Fibroblast of the aortic adventitia (primary cell): ENCODE results near the gene KLHL36. TPM values are rescaled to one million over a fixed set of nuclear protein-coding genes. Genes with fewer than 3 reads are reported as not detected.
A peak's percentile ranks its signal among the peaks of the same experiment; 100 is the strongest.

Experiments used
- DNase-seq: peaks from one replicate; pipeline ENCODE4 v3.0.0-alpha.2; 2010; ENCODE audit warnings: low read depth
- H3K4me3 ChIP-seq: 2 replicates; pipeline ENCODE4 v1.5.1; 2011; ENCODE audit warnings: low read depth, mild to moderate bottlenecking, control low read depth, low read length, moderate library complexity
- total RNA-seq: library from RNA; depleted of rRNA; stranded (reverse); fragments of >200 nt; gene quantifications from 2 replicates; pipeline ENCODE4 v1.2.3, GENCODE V29; 2012; ENCODE audit warnings: low replicate concordance
- TF ChIP-seq, protein P1 (sequence below): IDR thresholded peaks from 2 replicates; pipeline ENCODE4 v1.5.1; 2011; ENCODE audit warnings: mild to moderate bottlenecking, low read length, control low read depth, inconsistent platforms; ENCODE audit not compliant: insufficient read depth

Gene KLHL36
- total RNA-seq, 1 donor = 50.5 TPM

DNA sequence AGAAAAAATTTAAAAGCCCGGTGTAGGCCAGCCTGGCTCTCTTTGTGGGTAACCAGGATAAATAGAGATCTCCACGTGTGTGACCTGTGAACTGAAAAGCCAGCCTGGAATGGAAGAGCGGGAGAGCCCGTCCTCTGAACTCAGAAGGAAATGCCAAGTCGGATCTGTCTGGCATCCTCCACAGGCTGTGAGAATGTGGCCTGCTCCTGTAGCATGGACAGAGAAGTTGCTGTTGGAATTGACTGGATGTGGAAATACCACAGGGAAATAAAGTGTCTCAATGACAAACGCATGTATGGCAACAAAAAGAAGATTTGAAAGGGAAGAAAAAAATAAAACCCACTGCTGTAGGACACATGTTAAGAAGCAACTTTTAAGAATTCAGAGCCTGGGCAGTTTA, 6.7 kb downstream of the KLHL36 start:
- no peak for DNase-seq
- no peak overlapping the region for H3K4me3 ChIP-seq
- TF ChIP-seq, protein P1, sequence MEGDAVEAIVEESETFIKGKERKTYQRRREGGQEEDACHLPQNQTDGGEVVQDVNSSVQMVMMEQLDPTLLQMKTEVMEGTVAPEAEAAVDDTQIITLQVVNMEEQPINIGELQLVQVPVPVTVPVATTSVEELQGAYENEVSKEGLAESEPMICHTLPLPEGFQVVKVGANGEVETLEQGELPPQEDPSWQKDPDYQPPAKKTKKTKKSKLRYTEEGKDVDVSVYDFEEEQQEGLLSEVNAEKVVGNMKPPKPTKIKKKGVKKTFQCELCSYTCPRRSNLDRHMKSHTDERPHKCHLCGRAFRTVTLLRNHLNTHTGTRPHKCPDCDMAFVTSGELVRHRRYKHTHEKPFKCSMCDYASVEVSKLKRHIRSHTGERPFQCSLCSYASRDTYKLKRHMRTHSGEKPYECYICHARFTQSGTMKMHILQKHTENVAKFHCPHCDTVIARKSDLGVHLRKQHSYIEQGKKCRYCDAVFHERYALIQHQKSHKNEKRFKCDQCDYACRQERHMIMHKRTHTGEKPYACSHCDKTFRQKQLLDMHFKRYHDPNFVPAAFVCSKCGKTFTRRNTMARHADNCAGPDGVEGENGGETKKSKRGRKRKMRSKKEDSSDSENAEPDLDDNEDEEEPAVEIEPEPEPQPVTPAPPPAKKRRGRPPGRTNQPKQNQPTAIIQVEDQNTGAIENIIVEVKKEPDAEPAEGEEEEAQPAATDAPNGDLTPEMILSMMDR = no peak

DNA sequence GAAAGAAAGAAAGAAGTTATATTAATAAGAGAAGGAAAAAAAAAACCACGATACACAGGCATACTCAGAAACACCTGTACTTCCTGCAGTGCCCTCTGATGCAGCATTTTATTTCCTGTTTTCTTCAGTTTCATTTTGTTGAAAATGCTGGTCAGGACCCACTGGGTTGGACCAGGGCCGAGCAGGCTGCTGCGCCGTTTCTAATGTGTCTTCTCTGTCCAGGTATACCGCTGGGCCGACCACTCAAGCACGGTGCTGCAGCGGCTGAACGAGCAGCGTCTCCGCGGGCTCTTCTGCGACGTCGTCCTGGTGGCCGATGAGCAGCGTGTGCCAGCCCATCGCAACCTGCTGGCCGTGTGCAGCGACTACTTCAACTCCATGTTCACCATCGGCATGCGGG, 8.3 kb downstream of the KLHL36 start:
- TF ChIP-seq, protein P1 = no peak
- no peak for DNase-seq
- no peak overlapping the region for H3K4me3 ChIP-seq

DNA sequence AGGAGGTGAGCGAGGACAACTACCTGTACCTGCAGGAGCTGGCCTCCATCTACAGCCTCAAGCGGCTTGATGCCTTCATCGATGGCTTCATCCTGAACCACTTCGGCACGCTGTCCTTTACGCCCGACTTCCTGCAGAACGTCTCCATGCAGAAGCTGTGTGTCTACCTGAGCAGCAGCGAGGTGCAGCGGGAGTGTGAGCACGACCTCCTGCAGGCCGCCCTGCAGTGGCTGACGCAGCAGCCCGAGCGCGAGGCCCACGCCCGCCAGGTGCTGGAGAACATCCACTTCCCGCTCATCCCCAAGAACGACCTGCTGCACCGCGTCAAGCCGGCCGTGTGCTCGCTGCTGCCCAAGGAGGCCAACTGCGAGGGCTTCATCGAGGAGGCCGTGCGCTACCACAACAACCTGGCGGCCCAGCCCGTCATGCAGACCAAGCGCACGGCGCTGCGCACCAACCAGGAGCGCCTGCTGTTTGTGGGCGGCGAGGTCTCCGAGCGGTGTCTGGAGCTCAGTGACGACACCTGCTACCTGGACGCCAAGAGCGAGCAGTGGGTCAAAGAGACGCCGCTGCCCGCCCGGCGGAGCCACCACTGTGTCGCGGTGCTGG, 9.0 kb downstream of the KLHL36 start:
- TF ChIP-seq, protein P1 = no peak
- H3K4me3 ChIP-seq = no peak overlapping the region
- no peak for DNase-seq

DNA sequence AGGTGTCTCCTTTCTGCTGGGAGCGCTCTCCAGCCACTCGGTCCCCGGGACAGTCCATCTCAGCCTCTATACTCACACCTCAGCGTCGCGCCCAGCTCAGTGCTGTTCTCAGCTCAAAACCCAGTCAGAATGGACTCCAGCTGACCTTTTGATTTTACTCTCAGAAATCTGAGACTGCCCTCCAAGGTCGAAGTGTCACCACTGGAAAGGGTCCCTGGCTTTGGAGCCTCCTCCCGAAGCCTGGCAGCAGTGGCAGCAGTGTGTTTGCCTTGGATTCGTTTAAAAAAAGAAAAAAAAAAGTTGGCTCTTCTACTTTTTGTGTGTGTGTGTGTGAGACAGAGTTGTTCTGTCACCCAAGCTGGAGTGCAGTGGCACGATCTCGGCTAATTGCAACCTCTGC, 10.4 kb downstream of the KLHL36 start:
- DNase-seq = no peak
- H3K4me3 ChIP-seq = no peak overlapping the region
- TF ChIP-seq, protein P1 = no peak

DNA sequence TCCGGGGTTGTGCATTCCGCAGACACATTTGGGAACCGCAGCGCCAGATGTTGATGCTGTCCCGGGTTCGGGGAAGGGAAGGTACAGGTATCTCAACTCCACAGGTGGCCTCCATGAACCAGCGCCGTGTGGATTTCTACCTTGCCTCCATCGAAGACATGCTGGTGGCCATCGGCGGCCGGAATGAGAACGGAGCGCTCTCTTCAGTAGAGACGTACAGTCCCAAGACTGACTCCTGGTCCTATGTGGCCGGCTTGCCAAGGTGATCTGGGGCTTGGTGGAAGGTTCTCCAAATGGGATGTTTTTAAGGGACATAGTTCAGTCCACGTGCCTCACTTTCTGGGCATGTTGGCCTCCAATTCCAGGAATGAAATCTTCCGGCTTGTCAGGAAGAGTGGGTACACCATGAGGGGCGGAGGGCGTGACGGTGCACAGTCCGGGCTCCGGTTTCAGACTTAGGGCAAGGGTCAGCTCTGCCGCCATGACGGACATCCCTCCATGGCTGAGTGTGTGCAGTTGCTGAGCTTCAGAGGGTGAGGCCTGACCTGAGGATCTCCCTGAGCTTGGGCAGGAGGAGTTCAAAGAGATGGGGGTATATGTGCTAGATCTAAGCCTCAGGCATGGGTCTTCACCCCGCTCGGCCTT, 11.5 kb downstream of the KLHL36 start:
- TF ChIP-seq, protein P1 = no peak
- no peak overlapping the region for H3K4me3 ChIP-seq
- no peak for DNase-seq

DNA sequence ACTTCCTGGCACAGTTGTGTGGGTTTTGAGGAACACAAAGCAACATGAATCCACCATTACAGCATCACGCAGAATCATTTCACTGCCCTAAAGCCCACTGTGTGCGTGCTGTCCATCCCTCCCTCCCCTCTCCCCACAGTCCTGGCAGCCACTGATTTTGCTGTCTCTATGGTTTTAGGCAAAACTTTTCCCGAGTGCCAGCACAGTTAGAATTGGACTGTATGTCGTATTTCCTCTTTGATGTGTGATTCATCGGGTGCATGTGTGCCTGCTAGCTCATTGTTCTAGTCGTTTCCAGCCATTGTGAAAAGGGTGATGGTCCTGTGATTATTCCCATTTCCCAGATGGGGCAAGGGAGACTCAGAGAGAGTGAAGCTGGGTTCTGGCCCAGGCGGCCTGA, 12.7 kb downstream of the KLHL36 start:
- peak; percentile 49 for DNase-seq
- TF ChIP-seq, protein P1 = no peak

More for the DNA sequence above, 12.7 kb downstream of the KLHL36 start:
- H3K4me3 ChIP-seq = no peak overlapping the region
